Esophagus muscularis mucosa (tissue), 4 donors: ENCODE measurements around the gene ZNF385C. TPM values are rescaled to one million over a fixed set of nuclear protein-coding genes. Genes with fewer than 3 reads are reported as not detected.

Experiments
- DNase-seq: peaks from one replicate; pipeline ENCODE4 v3.0.0-alpha.2; 2017; ENCODE audit errors: extremely low spot score
- H3K27ac ChIP-seq, 4 donors: fragments of 200-600 bp; sonication (generic); replicated peaks in 1 of 4; 1 replicate in 3 of 4; 2 replicates in 1 of 4; pipeline ENCODE4 v1.5.1; 2016 to 2019; ENCODE audit warnings: mild to moderate bottlenecking in 1 of 4
- H3K27me3 ChIP-seq, 4 donors: fragments of 200-600 bp; sonication (generic); one replicate each; pipeline versions ENCODE4 v1.5.1 to v1.6.0; 2016 to 2019
- H3K36me3 ChIP-seq, 4 donors: fragments of 200-600 bp; sonication (generic); one replicate each; pipeline ENCODE4 v1.5.1; 2016 to 2019
- H3K4me1 ChIP-seq, 4 donors: fragments of 200-600 bp; sonication (generic); one replicate each; pipeline ENCODE4 v1.5.1; 2016 to 2019
- H3K4me3 ChIP-seq, 4 donors: fragments of 200-600 bp; sonication (generic); 1 replicate in 2 of 4; 2 replicates in 2 of 4; pipeline ENCODE4 v1.5.1; 2016 to 2019; ENCODE audit warnings: mild to moderate bottlenecking in 4 of 4, moderate library complexity in 1 of 4
- H3K9me3 ChIP-seq, 4 donors: fragments of 200-600 bp; sonication (generic); 1 replicate in 3 of 4; 2 replicates in 1 of 4; pipeline ENCODE4 v1.5.1; 2016 to 2019
- CTCF ChIP-seq, 3 experiments: fragments of 200-600 bp in 2 of 3; fragments of 450-650 bp in 1 of 3; sonication (generic) in 2 of 3; IDR thresholded peaks; one replicate each; pipeline ENCODE4 v1.5.1; 2017 to 2019; ENCODE audit warnings: antibody characterized with exemption in 3 of 3, mild to moderate bottlenecking in 2 of 3, moderate library complexity in 1 of 3
- EP300 ChIP-seq: sonication (generic); formaldehyde crosslinking; IDR thresholded peaks from one replicate; pipeline ENCODE4 v1.6.1; 2017; ENCODE audit warnings: antibody characterized with exemption
- POLR2A ChIP-seq: fragments of 450-650 bp; IDR thresholded peaks from one replicate; pipeline ENCODE4 v1.6.1; 2017; ENCODE audit warnings: antibody characterized with exemption, moderate library complexity, mild to moderate bottlenecking, low read depth
- POLR2AphosphoS5 ChIP-seq, 2 donors: sonication (generic); formaldehyde crosslinking; IDR thresholded peaks; one replicate each; pipeline ENCODE4 v1.6.1; 2017; ENCODE audit warnings: antibody characterized with exemption in 2 of 2
- WGBS: methylation state at CpG from one replicate; pipeline ENCODE4 v1.1.5; 2018; 5-methylcytosine and 5-hydroxymethylcytosine counted together
- intact Hi-C: fragments of 100-400 bp; cut with DNase I; formaldehyde crosslinking; loops from one replicate; pipeline ENCODE4 v1.15.1; 2023
- total RNA-seq, 4 donors: library from RNA; depleted of rRNA; stranded (reverse); fragments of >200 nt; gene quantifications; one replicate each; pipeline versions ENCODE4 v1.1.0 to v1.2.1, GENCODE V29; 2016

Gene ZNF385C
- total RNA-seq, 4 donors from 2014 or later, result 0.39 to 0.42 TPM; not detected in 2

GRCh38 chr17:42051013-42051400, 47.3 kb downstream of the ZNF385C start:
- TF ChIP-seq POLR2A (no peak), CTCF (IDR thresholded peaks at IDR 0.05) (no peak), EP300 (no peak), POLR2AphosphoS5 (IDR thresholded peaks at IDR 0.05) (no peak)
- no peaks in the 10 kb centered on the region for H3K9me3 ChIP-seq
- peaks cover 6 to 20% (median 13%) of the 10 kb centered on the region in 4 donors for H3K4me1 ChIP-seq
- 72% methylated on average over 8 of the region's 8 CpGs for WGBS
- no peaks in the 10 kb centered on the region for H3K36me3 ChIP-seq
- no peak for DNase-seq
- intact Hi-C loops, result no loop called here
- H3K27me3 ChIP-seq, result peaks cover 0 to 38% (median 7%) of the 10 kb centered on the region in 4 donors
- H3K4me3 ChIP-seq, result peak overlapping the region; percentile 60 to 77 (median 72)
- H3K27ac ChIP-seq, result no peak overlapping the region

- WGBS, result 3% methylated on average over 39 of the region's 65 CpGs
- H3K27ac ChIP-seq, result peak within 1 kb of the TSS in 2 of 4 donors; percentile 1 to 40
- intact Hi-C loops, result no loop called here
- H3K27me3 ChIP-seq, result peaks cover 0 to 33% (median 7%) of the 10 kb centered on the region in 4 donors
- H3K9me3 ChIP-seq, result no peaks in the 10 kb centered on the region
- no peak for DNase-seq
- no peaks in the 10 kb centered on the region for H3K36me3 ChIP-seq
- peak within 1 kb of the TSS; percentile 60 to 77 (median 72) for H3K4me3 ChIP-seq
- TF ChIP-seq EP300 (no peak), POLR2AphosphoS5 (IDR thresholded peaks at IDR 0.05) (no peak), POLR2A (no peak), CTCF (IDR thresholded peaks at IDR 0.05) (peak in 2 of 3 experiments; percentile 15 to 47)
- H3K4me1 ChIP-seq, result peaks cover 6 to 20% (median 13%) of the 10 kb centered on the region in 4 donors
Measured at GRCh38 chr17:42050393-42051012, 47.8 kb downstream of the ZNF385C start, which contains the start of gene C17orf113. C17orf113 (minus strand) TSS chr17:42050601; CDS start chr17:42043376, 7,225 bp downstream.

- H3K9me3 ChIP-seq, result no peaks in the 10 kb centered on the region
- H3K4me3 ChIP-seq, result peak overlapping the region; percentile 60 to 77 (median 72)
- no peak for DNase-seq
- TF ChIP-seq EP300 (no peak), CTCF (IDR thresholded peaks at IDR 0.05) (no peak), POLR2A (no peak), POLR2AphosphoS5 (IDR thresholded peaks at IDR 0.05) (no peak)
- intact Hi-C loops, result no loop called here
- peak overlapping the region in 2 of 4 donors; percentile 1 to 40 for H3K27ac ChIP-seq
- H3K4me1 ChIP-seq, result peaks cover 6 to 20% (median 13%) of the 10 kb centered on the region in 4 donors
- H3K36me3 ChIP-seq, result no peaks in the 10 kb centered on the region
- H3K27me3 ChIP-seq, result peaks cover 0 to 27% (median 7%) of the 10 kb centered on the region in 4 donors
- WGBS, result 0% methylated on average over 7 of the region's 7 CpGs
Measured at GRCh38 chr17:42049834-42050392, 48.4 kb downstream of the ZNF385C start.

DNA sequence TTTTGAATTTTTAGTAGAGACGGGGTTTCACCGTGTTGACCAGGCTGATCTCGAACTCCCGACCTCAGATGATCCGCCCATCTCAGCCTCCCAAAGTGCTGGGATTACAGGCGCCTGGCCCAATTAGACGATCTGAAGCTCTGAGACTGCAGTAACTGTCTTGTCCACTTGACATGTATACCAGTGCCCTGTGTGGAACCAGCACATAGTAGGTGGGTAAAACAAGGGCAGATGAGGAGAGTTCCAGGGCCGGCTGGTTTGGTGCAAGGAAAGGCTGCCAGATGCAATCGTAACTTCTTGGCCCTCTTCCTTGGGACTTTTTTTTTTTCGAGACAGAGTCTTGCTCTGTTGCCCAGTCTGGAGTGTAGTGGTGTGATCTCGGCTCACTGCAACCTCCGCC, 50.9 kb downstream of the ZNF385C start:
- Histone ChIP-seq H3K9me3 (no peaks in the 10 kb centered on the region), H3K27ac (no peak overlapping the region), H3K36me3 (peaks cover 0 to 7% (median 0%) of the 10 kb centered on the region in 4 donors), H3K4me1 (peaks cover 6 to 20% (median 13%) of the 10 kb centered on the region in 4 donors), H3K27me3 (peaks cover 0 to 1% (median 0%) of the 10 kb centered on the region in 4 donors), H3K4me3 (no peak overlapping the region)
- intact Hi-C loops, result no loop called here
- TF ChIP-seq EP300, result no peak
- no peak for TF ChIP-seq POLR2AphosphoS5 (IDR thresholded peaks at IDR 0.05)
- TF ChIP-seq CTCF (IDR thresholded peaks at IDR 0.05), result no peak
- no peak for TF ChIP-seq POLR2A
- 84% methylated on average over 10 of the region's 12 CpGs for WGBS
- DNase-seq, result no peak
